BLaER1 treated with 17β-estradiol and CSF1 and Interleukin-3, amounts not matched to agents 10 nM and 100 nM (cell line): ENCODE data around the gene KRTAP10-3.

Source experiments
- H3K27ac ChIP-seq, 11 experiments: shearing (Covaris generic); formaldehyde crosslinking; 2 replicates each; pipeline ENCODE4 v1.8.1; 2022
- H3K27me3 ChIP-seq, 11 experiments: shearing (Covaris generic); formaldehyde crosslinking; 2 replicates each; pipeline ENCODE4 v1.8.1; 2022
- H3K36me3 ChIP-seq, 11 experiments: shearing (Covaris generic); formaldehyde crosslinking; 2 replicates each; pipeline ENCODE4 v1.8.1; 2022
- H3K4me1 ChIP-seq, 10 experiments: shearing (Covaris generic); formaldehyde crosslinking; 2 replicates each; pipeline ENCODE4 v1.8.1; 2022
- H3K4me2 ChIP-seq, 11 experiments: shearing (Covaris generic); formaldehyde crosslinking; 2 replicates each; pipeline ENCODE4 v1.8.1; 2022
- H3K4me3 ChIP-seq, 10 experiments: shearing (Covaris generic); formaldehyde crosslinking; 2 replicates each; pipeline ENCODE4 v1.8.1; 2022
- H3K9ac ChIP-seq, 11 experiments: shearing (Covaris generic); formaldehyde crosslinking; 2 replicates each; pipeline ENCODE4 v1.8.1; 2022
- H3K9me3 ChIP-seq, 11 experiments: shearing (Covaris generic); formaldehyde crosslinking; replicated peaks in 1 of 11; 2 replicates each; pipeline ENCODE4 v1.8.1; 2022
- H4K20me1 ChIP-seq, 11 experiments: shearing (Covaris generic); formaldehyde crosslinking; 2 replicates each; pipeline ENCODE4 v1.8.1; 2022
- Cebpa-rat ChIP-seq, 11 experiments: shearing (Covaris generic); IDR thresholded peaks; 2 replicates each; pipeline ENCODE4 v1.8.1; 2022

Gene KRTAP10-3

DNA sequence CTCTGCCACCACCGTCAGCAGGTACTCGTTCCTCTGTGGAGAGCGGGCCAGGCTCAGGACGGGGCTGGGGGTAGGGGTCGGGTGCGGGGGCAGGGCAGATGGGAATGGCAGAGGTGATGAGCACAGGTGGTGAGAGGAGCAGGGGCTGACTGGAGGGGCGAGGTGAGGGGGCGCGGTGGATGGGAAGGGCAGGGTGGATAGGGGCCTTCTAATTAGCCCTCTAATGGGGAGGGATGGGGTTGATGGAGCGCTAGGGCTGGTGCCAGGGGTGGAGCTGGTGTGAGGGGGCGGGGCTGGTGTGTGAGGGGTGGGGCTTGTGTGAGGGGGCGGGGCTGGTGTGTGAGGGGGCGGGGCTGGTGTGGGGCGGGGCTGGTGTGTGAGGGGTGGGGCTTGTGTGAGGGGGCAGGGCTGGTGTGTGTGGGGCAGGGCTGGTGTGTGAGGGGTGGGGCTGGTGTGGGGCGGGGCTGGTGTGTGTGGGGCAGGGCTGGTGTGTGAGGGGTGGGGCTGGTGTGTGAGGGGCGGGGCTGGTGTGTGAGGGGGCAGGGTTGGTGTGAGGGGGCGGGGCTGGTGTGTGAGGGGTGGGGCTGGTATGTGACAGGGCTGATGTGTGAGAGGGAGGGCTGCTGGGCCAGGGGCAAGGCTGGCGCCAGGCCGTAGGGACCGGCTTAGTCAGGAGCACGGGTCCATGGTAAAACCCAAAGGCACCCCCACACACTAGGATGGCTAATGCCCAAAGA is 24.5 kb downstream of the KRTAP10-3 start:
- Histone ChIP-seq H3K36me3 (no peaks in the 10 kb centered on the region), H3K4me1 (peaks cover 0 to 3% (median 0%) of the 10 kb centered on the region in 10 experiments; a peak in 1 of 20 replicates), H3K4me2 (no peak overlapping the region), H3K27me3 (no peaks in the 10 kb centered on the region), H4K20me1 (no peaks in the 10 kb centered on the region), H3K27ac (no peak overlapping the region), H3K9ac (no peak overlapping the region), H3K9me3 (no peaks in the 10 kb centered on the region), H3K4me3 (no peak overlapping the region)
- TF ChIP-seq Cebpa-rat (IDR thresholded peaks at IDR 0.05), result no peak

- no peaks in the 10 kb centered on the region for H3K9me3 ChIP-seq
- peaks cover 0 to 3% (median 0%) of the 10 kb centered on the region in 10 experiments; a peak in 1 of 20 replicates for H3K4me1 ChIP-seq
- H3K9ac ChIP-seq, result no peak overlapping the region
- no peak for TF ChIP-seq Cebpa-rat (IDR thresholded peaks at IDR 0.05)
- no peak overlapping the region for H3K27ac ChIP-seq
- H3K36me3 ChIP-seq, result no peaks in the 10 kb centered on the region
- H3K4me3 ChIP-seq, result no peak overlapping the region
- no peaks in the 10 kb centered on the region for H3K27me3 ChIP-seq
- no peaks in the 10 kb centered on the region for H4K20me1 ChIP-seq
- H3K4me2 ChIP-seq, result no peak overlapping the region
Observed at GRCh38 chr21:44533121-44533890, 25.3 kb downstream of the KRTAP10-3 start.

DNA sequence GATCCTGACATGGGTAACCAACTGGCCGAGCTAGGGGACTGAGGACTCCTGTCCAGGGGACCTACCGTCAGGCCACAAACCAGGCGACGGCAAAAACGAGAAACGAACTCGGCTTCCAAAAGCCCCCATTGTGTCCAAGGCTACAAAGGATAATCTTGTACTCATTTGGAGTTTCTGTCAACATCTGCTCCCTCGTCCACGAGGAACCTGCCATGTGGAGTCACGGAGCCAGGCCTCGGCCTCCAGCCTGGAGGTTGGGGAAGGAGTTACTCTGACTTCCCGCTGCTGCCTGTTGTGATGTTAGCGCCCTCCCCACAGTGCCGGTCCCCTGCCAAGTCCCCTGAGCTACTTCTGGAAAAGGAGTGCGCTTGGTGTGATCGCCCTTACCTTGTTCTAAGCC is 25.9 kb downstream of the KRTAP10-3 start:
- no peak overlapping the region for H3K27ac ChIP-seq
- H3K27me3 ChIP-seq, result no peaks in the 10 kb centered on the region
- no peaks in the 10 kb centered on the region for H3K36me3 ChIP-seq
- no peak for TF ChIP-seq Cebpa-rat (IDR thresholded peaks at IDR 0.05)
- no peak overlapping the region for H3K9ac ChIP-seq
- H4K20me1 ChIP-seq, result no peaks in the 10 kb centered on the region
- no peak overlapping the region for H3K4me2 ChIP-seq
- H3K4me3 ChIP-seq, result no peak overlapping the region
- H3K4me1 ChIP-seq, result peaks cover 0 to 3% (median 0%) of the 10 kb centered on the region in 10 experiments; a peak in 1 of 20 replicates
- no peaks in the 10 kb centered on the region for H3K9me3 ChIP-seq

DNA sequence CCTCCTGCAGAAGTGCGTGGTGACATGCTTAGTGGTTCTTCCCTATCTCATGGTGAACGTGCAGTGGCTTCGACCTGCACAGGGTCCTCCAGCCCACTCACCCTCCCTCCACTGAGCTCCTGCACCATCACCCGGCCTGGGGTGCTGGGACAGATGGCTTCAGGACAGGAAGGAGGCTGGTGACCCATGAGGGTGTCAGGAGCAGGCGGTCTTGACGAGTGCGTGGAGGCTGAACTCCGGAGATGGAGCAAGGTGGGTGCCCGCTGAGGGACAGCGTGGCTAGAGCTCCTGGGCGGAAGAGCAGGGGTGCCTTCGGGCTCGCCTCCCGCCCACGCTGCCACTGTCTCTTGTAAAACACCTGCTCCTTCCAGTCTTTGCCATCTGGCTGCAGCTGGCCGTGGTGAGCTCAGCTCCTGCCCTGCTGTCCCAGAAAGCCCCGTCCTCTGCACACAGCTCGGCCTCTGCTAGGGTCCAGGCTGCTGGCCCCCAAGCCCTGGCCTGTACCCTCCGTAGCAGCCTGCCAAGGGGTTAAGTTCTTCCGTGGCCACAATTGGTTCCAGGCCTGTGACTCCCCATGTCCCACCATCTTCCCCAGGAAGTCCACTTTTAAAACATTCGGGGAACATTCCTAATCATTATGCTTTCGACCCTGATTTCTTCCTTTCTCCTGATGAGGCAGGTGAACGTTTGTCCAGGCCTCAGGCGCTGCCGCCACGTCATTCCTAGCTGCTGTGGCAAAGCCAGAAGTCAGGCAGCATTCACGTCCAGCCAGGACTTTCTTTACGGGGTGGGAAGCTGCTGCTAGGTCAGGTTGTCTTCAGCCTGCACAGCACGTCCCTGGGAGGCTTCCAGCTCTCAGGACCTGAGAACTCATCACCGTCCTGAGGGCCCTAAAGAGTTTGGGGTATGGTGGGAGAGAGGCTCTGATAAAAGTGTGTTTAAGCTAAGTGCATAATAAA is 26.7 kb downstream of the KRTAP10-3 start:
- Histone ChIP-seq H3K9ac (no peak overlapping the region), H3K27ac (no peak overlapping the region), H3K9me3 (no peaks in the 10 kb centered on the region), H3K27me3 (no peaks in the 10 kb centered on the region), H3K4me3 (no peak overlapping the region), H3K36me3 (no peaks in the 10 kb centered on the region), H3K4me1 (peaks cover 0 to 3% (median 0%) of the 10 kb centered on the region in 10 experiments; a peak in 1 of 20 replicates), H4K20me1 (no peaks in the 10 kb centered on the region), H3K4me2 (no peak overlapping the region)
- TF ChIP-seq Cebpa-rat (IDR thresholded peaks at IDR 0.05), result no peak

DNA sequence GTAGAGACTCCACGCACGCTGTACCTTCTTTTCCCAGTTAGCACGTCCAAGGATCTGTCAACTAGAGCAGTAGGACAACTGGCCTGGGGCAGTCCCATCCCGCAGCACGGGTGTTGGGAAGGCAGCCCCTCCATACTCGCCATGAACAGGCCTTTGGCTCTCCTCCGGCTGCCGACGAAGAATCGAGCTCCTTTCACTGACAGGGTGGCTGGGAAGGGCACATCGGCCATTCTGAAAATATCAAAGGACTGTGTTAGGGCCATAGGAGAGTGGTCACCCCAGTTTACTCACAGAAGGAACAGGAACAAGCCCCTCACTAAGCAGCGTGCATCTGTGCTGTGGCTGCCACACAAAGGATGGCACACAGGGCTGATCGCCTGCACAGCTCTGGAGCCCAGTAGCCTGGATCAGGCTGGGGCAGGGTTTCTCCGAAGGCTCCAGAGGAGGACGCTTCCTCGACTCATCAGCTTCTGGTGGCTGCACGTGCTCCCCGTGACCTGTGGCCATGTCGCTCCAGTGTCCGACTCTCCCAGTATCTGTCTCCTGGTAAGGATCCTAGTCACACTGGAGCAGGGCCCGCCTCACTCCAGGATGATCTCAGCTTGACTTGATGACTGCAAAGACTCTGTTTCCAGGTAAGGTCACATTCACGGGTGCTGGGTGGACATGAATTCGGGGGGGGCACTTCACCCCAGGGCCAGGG is 27.5 kb downstream of the KRTAP10-3 start:
- Histone ChIP-seq H3K36me3 (no peaks in the 10 kb centered on the region), H3K9ac (no peak overlapping the region), H3K9me3 (no peaks in the 10 kb centered on the region), H4K20me1 (no peaks in the 10 kb centered on the region), H3K27ac (no peak overlapping the region), H3K4me2 (no peak overlapping the region), H3K4me3 (no peak overlapping the region), H3K27me3 (no peaks in the 10 kb centered on the region), H3K4me1 (peaks cover 0 to 3% (median 0%) of the 10 kb centered on the region in 10 experiments; a peak in 1 of 20 replicates)
- no peak for TF ChIP-seq Cebpa-rat (IDR thresholded peaks at IDR 0.05)

DNA sequence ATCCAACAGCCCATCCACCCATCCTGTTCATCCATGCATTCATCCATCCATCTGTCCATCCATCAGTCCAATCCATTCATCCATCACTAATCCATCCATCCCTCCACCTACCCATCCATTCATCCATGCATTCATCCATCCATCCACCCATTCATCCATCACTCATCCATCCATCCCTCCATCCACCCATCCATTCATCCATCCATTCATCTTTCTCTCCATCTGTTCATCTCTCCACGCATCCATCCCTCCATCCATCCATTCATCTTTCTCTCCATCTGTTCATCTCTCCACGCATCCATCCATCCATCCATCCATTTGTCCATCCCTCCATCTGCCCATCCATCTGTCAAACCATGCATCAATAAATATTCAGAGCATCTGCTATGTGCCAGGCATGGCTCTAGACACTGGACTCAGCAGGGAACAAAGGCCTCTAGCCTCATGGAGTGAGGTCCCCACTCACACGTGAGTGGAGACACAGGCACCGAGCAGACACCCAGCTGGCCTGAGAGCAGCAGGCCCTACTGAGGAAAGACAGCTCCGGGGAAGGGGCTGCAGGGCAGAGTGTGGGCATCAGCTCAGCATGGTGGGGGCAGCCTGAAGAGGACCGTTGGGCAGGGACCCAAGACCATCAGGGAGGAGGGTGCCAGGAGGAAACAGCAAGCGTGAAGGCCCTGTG is 28.2 kb downstream of the KRTAP10-3 start:
- Histone ChIP-seq H3K9me3 (peaks cover 0 to 5% (median 2%) of the 10 kb centered on the region in 11 experiments; a peak in 12 of 22 replicates), H3K4me3 (no peak overlapping the region), H3K4me2 (no peak overlapping the region), H4K20me1 (no peaks in the 10 kb centered on the region), H3K27me3 (no peaks in the 10 kb centered on the region), H3K4me1 (peaks cover 0 to 3% (median 0%) of the 10 kb centered on the region in 10 experiments; a peak in 1 of 20 replicates), H3K27ac (no peak overlapping the region), H3K36me3 (no peaks in the 10 kb centered on the region), H3K9ac (no peak overlapping the region)
- no peak for TF ChIP-seq Cebpa-rat (IDR thresholded peaks at IDR 0.05)

GRCh38 chr21:44529503-44530125 is 29.0 kb downstream of the KRTAP10-3 start:
- Histone ChIP-seq H3K27ac (no peak overlapping the region), H3K4me1 (peaks cover 0 to 3% (median 0%) of the 10 kb centered on the region in 10 experiments; a peak in 1 of 20 replicates), H3K9me3 (peaks cover 5 to 12% (median 9%) of the 10 kb centered on the region in 11 experiments; a peak in 21 of 22 replicates), H4K20me1 (no peaks in the 10 kb centered on the region), H3K36me3 (no peaks in the 10 kb centered on the region), H3K4me2 (no peak overlapping the region), H3K9ac (no peak overlapping the region), H3K27me3 (no peaks in the 10 kb centered on the region), H3K4me3 (no peak overlapping the region)
- no peak for TF ChIP-seq Cebpa-rat (IDR thresholded peaks at IDR 0.05)

GRCh38 chr21:44529011-44529421 is 29.6 kb downstream of the KRTAP10-3 start:
- H3K9me3 ChIP-seq, result peaks cover 11 to 18% (median 15%) of the 10 kb centered on the region in 11 experiments; a peak in 21 of 22 replicates

More at GRCh38 chr21:44529011-44529421, 29.6 kb downstream of the KRTAP10-3 start:
- no peak overlapping the region for H3K4me2 ChIP-seq
- no peaks in the 10 kb centered on the region for H3K27me3 ChIP-seq
- TF ChIP-seq Cebpa-rat (IDR thresholded peaks at IDR 0.05), result no peak
- no peak overlapping the region for H3K9ac ChIP-seq
- H3K4me1 ChIP-seq, result no peaks in the 10 kb centered on the region
- H3K4me3 ChIP-seq, result no peak overlapping the region
- no peaks in the 10 kb centered on the region for H4K20me1 ChIP-seq
- H3K36me3 ChIP-seq, result no peaks in the 10 kb centered on the region
- H3K27ac ChIP-seq, result no peak overlapping the region
